Upper lobe of right lung (tissue), 1 donor: ENCODE measurements around the gene NTNG1. TPM values are rescaled to one million over a fixed set of nuclear protein-coding genes. Genes with fewer than 3 reads are reported as not detected.

Source experiments
- ATAC-seq: fragments of 200-7000 bp; cut with Tn5 transposase; one replicate; pipeline ENCODE4 v1.9.1; 2020; ENCODE audit warnings: mild to moderate bottlenecking, moderate library complexity
- DNase-seq: peaks from one replicate; pipeline ENCODE4 v3.0.0-alpha.2; 2020
- H3K27ac ChIP-seq: fragments of 200-600 bp; one replicate; pipeline ENCODE4 v1.8.0; 2022
- H3K27me3 ChIP-seq: fragments of 200-600 bp; one replicate; pipeline ENCODE4 v1.8.0; 2022; ENCODE audit warnings: mild to moderate bottlenecking
- H3K36me3 ChIP-seq: fragments of 200-600 bp; one replicate; pipeline ENCODE4 v1.8.0; 2022
- H3K4me1 ChIP-seq: fragments of 200-600 bp; one replicate; pipeline ENCODE4 v1.8.0; 2022
- H3K4me3 ChIP-seq: fragments of 200-600 bp; one replicate; pipeline ENCODE4 v1.8.0; 2022; ENCODE audit warnings: mild to moderate bottlenecking
- H3K9me3 ChIP-seq: fragments of 200-600 bp; one replicate; pipeline ENCODE4 v1.8.0; 2022
- CTCF ChIP-seq: fragments of 200-600 bp; IDR thresholded peaks from one replicate; pipeline ENCODE4 v1.8.0; 2022; ENCODE audit warnings: antibody characterized with exemption
- intact Hi-C: fragments of 100-400 bp; cut with DNase I; formaldehyde crosslinking; loops from one replicate; pipeline ENCODE4 v1.11.0; 2022
- total RNA-seq: library from RNA; stranded (reverse); fragmentation: NEBNext Ultra II Directional; extraction: Animal tissue kit (Norgen Biotek cat#: 25700); gene quantifications from one replicate; pipeline ENCODE4 v1.2.1, GENCODE V29; 2021
- donor health status: DM: no; HTN: yes; CAD: no; lungs with severe emphysema.

Gene NTNG1
- total RNA-seq, 1 donor from 2014 or later = 12.6 TPM

GRCh38 chr1:107315652-107316051 lies 174.8 kb downstream of the NTNG1 start:
- no peaks in the 10 kb centered on the region for H3K4me1 ChIP-seq
- no peak overlapping the region for H3K27ac ChIP-seq
- no peak for ATAC-seq
- H3K4me3 ChIP-seq = no peak overlapping the region
- DNase-seq = no peak
- no peaks in the 10 kb centered on the region for H3K9me3 ChIP-seq
- no peaks in the 10 kb centered on the region for H3K27me3 ChIP-seq
- intact Hi-C loops = no loop called here
- no peaks in the 10 kb centered on the region for H3K36me3 ChIP-seq
- no peak for TF ChIP-seq CTCF

GRCh38 chr1:107318932-107319331 lies 178.1 kb downstream of the NTNG1 start:
- intact Hi-C loops = no loop called here
- H3K27me3 ChIP-seq = no peaks in the 10 kb centered on the region
- H3K27ac ChIP-seq = no peak overlapping the region
- TF ChIP-seq CTCF = no peak
- no peak overlapping the region for H3K4me3 ChIP-seq
- DNase-seq = no peak
- no peaks in the 10 kb centered on the region for H3K36me3 ChIP-seq
- no peak for ATAC-seq
- no peaks in the 10 kb centered on the region for H3K4me1 ChIP-seq
- no peaks in the 10 kb centered on the region for H3K9me3 ChIP-seq

- Histone ChIP-seq H3K27me3 (no peaks in the 10 kb centered on the region), H3K36me3 (no peaks in the 10 kb centered on the region), H3K9me3 (no peaks in the 10 kb centered on the region), H3K4me1 (no peaks in the 10 kb centered on the region), H3K4me3 (no peak overlapping the region), H3K27ac (no peak overlapping the region)
- TF ChIP-seq CTCF = no peak
- DNase-seq = no peak
- ATAC-seq = no peak
- intact Hi-C loops = no loop called here
Measured at GRCh38 chr1:107323784-107324183, 182.9 kb downstream of the NTNG1 start.

- no peaks in the 10 kb centered on the region for H3K36me3 ChIP-seq
- no peak for TF ChIP-seq CTCF
- no peaks in the 10 kb centered on the region for H3K27me3 ChIP-seq
- intact Hi-C loops = no loop called here
- H3K9me3 ChIP-seq = no peaks in the 10 kb centered on the region
- DNase-seq = no peak
- H3K27ac ChIP-seq = no peak overlapping the region
- H3K4me1 ChIP-seq = no peaks in the 10 kb centered on the region
- H3K4me3 ChIP-seq = no peak overlapping the region
- ATAC-seq = peak; percentile 24
Measured at GRCh38 chr1:107326824-107327445, 186.1 kb downstream of the NTNG1 start.

GRCh38 chr1:107327446-107327845 lies 186.6 kb downstream of the NTNG1 start:
- no peak overlapping the region for H3K4me3 ChIP-seq
- no peak overlapping the region for H3K27ac ChIP-seq
- intact Hi-C loops = no loop called here
- no peaks in the 10 kb centered on the region for H3K36me3 ChIP-seq
- H3K4me1 ChIP-seq = no peaks in the 10 kb centered on the region
- no peaks in the 10 kb centered on the region for H3K9me3 ChIP-seq
- ATAC-seq (no peak), DNase-seq (no peak)
- no peaks in the 10 kb centered on the region for H3K27me3 ChIP-seq
- TF ChIP-seq CTCF = no peak

- no peak for TF ChIP-seq CTCF
- no peaks in the 10 kb centered on the region for H3K4me1 ChIP-seq
- H3K36me3 ChIP-seq = no peaks in the 10 kb centered on the region
- no peak overlapping the region for H3K27ac ChIP-seq
- intact Hi-C loops = no loop called here
- ATAC-seq (no peak), DNase-seq (no peak)
- H3K9me3 ChIP-seq = no peaks in the 10 kb centered on the region
- H3K4me3 ChIP-seq = no peak overlapping the region
- no peaks in the 10 kb centered on the region for H3K27me3 ChIP-seq
Measured at GRCh38 chr1:107328087-107328486, 187.2 kb downstream of the NTNG1 start.
